HL-60/S4 treated with phorbol 12-myristate 13-acetate at 8.2 ng/mL for 4 days and 3 days (cell line): ENCODE measurements around the gene CYB5R4.

Experiments
- in situ Hi-C: fragments of 300-500 bp; cut with MboI; formaldehyde crosslinking; loops from 2 replicates; pipeline ENCODE4 v1.15.0; 2022; ENCODE audit warnings: low sequenced_read_pairs

The CYB5R4 gene

GRCh38 chr6:83976037-83976755 lies 116.7 kb downstream of the CYB5R4 start:
- in situ Hi-C loops = no loop called here

GRCh38 chr6:83976871-83977270 lies 117.4 kb downstream of the CYB5R4 start:
- in situ Hi-C loops = no loop called here

- in situ Hi-C loops = no loop called here
These were observed 118.8 kb downstream of the CYB5R4 start for GRCh38 chr6:83978324-83978734.

- in situ Hi-C loops = no loop called here
These were observed 119.5 kb downstream of the CYB5R4 start for GRCh38 chr6:83978997-83979396.

- in situ Hi-C loops = no loop called here
These were observed 124.9 kb downstream of the CYB5R4 start for GRCh38 chr6:83984411-83984810.

GRCh38 chr6:83985308-83985713 lies 125.8 kb downstream of the CYB5R4 start:
- in situ Hi-C loops = no loop called here

- in situ Hi-C loops = no loop called here
These were observed 126.2 kb downstream of the CYB5R4 start for GRCh38 chr6:83985715-83986114.

GRCh38 chr6:83998021-83998584 lies 138.6 kb downstream of the CYB5R4 start:
- in situ Hi-C loops = no loop called here

- in situ Hi-C loops = no loop called here
These were observed 141.6 kb downstream of the CYB5R4 start for GRCh38 chr6:84001119-84001518.

- in situ Hi-C loops = no loop called here
These were observed 142.7 kb downstream of the CYB5R4 start for GRCh38 chr6:84002226-84002625.

- in situ Hi-C loops = no loop called here
These were observed 143.6 kb downstream of the CYB5R4 start for GRCh38 chr6:84003131-84003530.

- in situ Hi-C loops = no loop called here
These were observed 144.2 kb downstream of the CYB5R4 start for GRCh38 chr6:84003654-84004053.

GRCh38 chr6:84007871-84008270 lies 148.4 kb downstream of the CYB5R4 start:
- in situ Hi-C loops = no loop called here

- in situ Hi-C loops = no loop called here
These were observed 153.9 kb downstream of the CYB5R4 start for GRCh38 chr6:84013354-84013753.

- in situ Hi-C loops = no loop called here
These were observed 154.4 kb downstream of the CYB5R4 start for GRCh38 chr6:84013931-84014330.

- in situ Hi-C loops = no loop called here
These were observed 156.5 kb downstream of the CYB5R4 start for GRCh38 chr6:84016029-84016428.
